H1 (cell line): ENCODE results near the gene BASP1. TPM values are rescaled to one million over a fixed set of nuclear protein-coding genes. Genes with fewer than 3 reads are reported as not detected.
A peak's percentile ranks its signal among the peaks of the same experiment; 100 is the strongest.

Experiments
- CTCF ChIA-PET: fragments of 300-600 bp; sonication (Branson Sonifier 250); formaldehyde crosslinking; loops from one replicate; lab custom pipeline; 2021; ENCODE audit not compliant: partially characterized antibody; lab: Charles Lee
- POLR2A ChIA-PET: fragments of 300-600 bp; sonication (Branson Sonifier 250); formaldehyde crosslinking; loops from one replicate; lab custom pipeline; 2021; ENCODE audit warnings: inconsistent platforms; ENCODE audit not compliant: partially characterized antibody; lab: Charles Lee
- DNase-seq, 2 experiments: peaks; one replicate each; pipeline versions ENCODE4 v3.0.0 to v3.0.0-alpha.2; 2010 to 2022; ENCODE audit warnings: low spot score in 2 of 2, low read depth in 1 of 2, mixed read lengths in 1 of 2
- FAIRE-seq: peaks from 2 replicates; lab custom pipeline; 2011; peaks lifted over from hg19 to GRCh38; lab: Jason Lieb, UNC
- H2AFZ ChIP-seq: 2 replicates; pipeline ENCODE4 v1.8.1; 2012; ENCODE audit warnings: low read length, inconsistent platforms
- H2AK5ac ChIP-seq: 2 replicates; pipeline ENCODE4 v1.6.1; 2013; ENCODE audit warnings: low read depth, low read length
- H2BK120ac ChIP-seq: replicated peaks from 2 replicates; pipeline ENCODE3; 2013; ENCODE audit warnings: low read depth, low read length, inconsistent platforms
- H2BK12ac ChIP-seq: 2 replicates; pipeline ENCODE4 v1.6.1; 2013; ENCODE audit warnings: low read depth, low read length
- H2BK15ac ChIP-seq: 2 replicates; pipeline ENCODE4 v1.6.1; 2013; ENCODE audit warnings: low read length
- H2BK20ac ChIP-seq: 2 replicates; pipeline ENCODE4 v1.6.1; 2013; ENCODE audit warnings: low read length
- H2BK5ac ChIP-seq: 2 replicates; pipeline ENCODE4 v1.6.1; 2013; ENCODE audit warnings: low read depth, low read length
- H3K14ac ChIP-seq: 2 replicates; pipeline ENCODE4 v1.6.1; 2013; ENCODE audit warnings: inconsistent platforms; ENCODE audit not compliant: insufficient read length
- H3K18ac ChIP-seq: 2 replicates; pipeline ENCODE4 v1.6.1; 2013; ENCODE audit warnings: low read length; ENCODE audit errors: extremely low read depth
- H3K23ac ChIP-seq: 2 replicates; pipeline ENCODE4 v1.6.1; 2013; ENCODE audit warnings: inconsistent platforms; ENCODE audit not compliant: insufficient read length
- H3K23me2 ChIP-seq: 2 replicates; pipeline ENCODE4 v1.6.1; 2013; ENCODE audit warnings: low read depth, low read length
- H3K27ac ChIP-seq: 2 replicates; pipeline ENCODE4 v1.6.1; 2011; ENCODE audit warnings: low read depth, low read length, inconsistent platforms
- H3K27me3 ChIP-seq, 4 experiments: replicated peaks in 1 of 4; 1 replicate in 1 of 4; 2 replicates in 3 of 4; pipeline versions ENCODE4 v1.6.1 to v1.8.1; 2011 to 2013; ENCODE audit warnings: low read length in 3 of 4, mild to moderate bottlenecking in 3 of 4, inconsistent platforms in 2 of 4, mixed read lengths in 2 of 4, moderate library complexity in 1 of 4; ENCODE audit not compliant: control insufficient read depth in 3 of 4, insufficient read depth in 3 of 4; ENCODE audit errors: extremely low read depth in 1 of 4
- H3K36me3 ChIP-seq, 4 experiments: 2 replicates each; pipeline versions ENCODE4 v1.6.1 to v1.8.1; 2011 to 2013; ENCODE audit warnings: mild to moderate bottlenecking in 4 of 4, low read length in 3 of 4, moderate library complexity in 2 of 4, control low read depth in 1 of 4, inconsistent platforms in 1 of 4; ENCODE audit not compliant: insufficient read depth in 4 of 4, control insufficient read depth in 2 of 4
- H3K4ac ChIP-seq: replicated peaks from 2 replicates; pipeline ENCODE3; 2013; ENCODE audit warnings: low read length, low read depth, mixed read lengths, inconsistent platforms; ENCODE audit not compliant: insufficient read length
- H3K4me1 ChIP-seq, 4 experiments: replicated peaks in 1 of 4; 1 replicate in 1 of 4; 2 replicates in 3 of 4; pipeline versions ENCODE4 v1.6.1 to v1.8.1; 2011 to 2013; ENCODE audit warnings: low read length in 3 of 4, inconsistent platforms in 2 of 4, mixed read lengths in 1 of 4; ENCODE audit not compliant: insufficient read depth in 4 of 4, control insufficient read depth in 3 of 4
- H3K4me2 ChIP-seq, 2 experiments: 2 replicates each; pipeline versions ENCODE4 v1.6.1 to v1.8.1; 2011 to 2013; ENCODE audit warnings: low read depth in 2 of 2, low read length in 2 of 2, control low read depth in 1 of 2, inconsistent platforms in 1 of 2, mild to moderate bottlenecking in 1 of 2; ENCODE audit not compliant: insufficient read depth in 1 of 2
- H3K4me3 ChIP-seq, 4 experiments: fragments of 200-600, 300-600 bp in 1 of 4; sonication (generic), shearing (Covaris generic), sonication (Bioruptor Twin) in 1 of 4; 2 replicates each; pipeline versions ENCODE4 v1.5.1 to v1.8.1; 2011 to 2016; ENCODE audit warnings: low read length in 4 of 4, low read depth in 3 of 4, control low read depth in 2 of 4, inconsistent platforms in 2 of 4, mild to moderate bottlenecking in 2 of 4, mixed read lengths in 1 of 4, moderate library complexity in 1 of 4; ENCODE audit not compliant: insufficient read depth in 2 of 4; ENCODE audit errors: extremely low read depth in 1 of 4
- H3K56ac ChIP-seq: replicated peaks from 2 replicates; pipeline ENCODE3; 2013; ENCODE audit warnings: low read depth, mild to moderate bottlenecking, mixed read lengths, low read length, inconsistent platforms; ENCODE audit not compliant: insufficient read length
- H3K79me1 ChIP-seq: 2 replicates; pipeline ENCODE4 v1.6.1; 2013; ENCODE audit warnings: low read depth, low read length, control low read depth
- H3K79me2 ChIP-seq, 2 experiments: 2 replicates each; pipeline versions ENCODE4 v1.6.1 to v1.8.1; 2012 to 2013; ENCODE audit warnings: low read length in 2 of 2, mild to moderate bottlenecking in 2 of 2, inconsistent platforms in 1 of 2; ENCODE audit not compliant: insufficient read depth in 2 of 2, control insufficient read depth in 1 of 2
- H3K9ac ChIP-seq, 4 experiments: replicated peaks in 1 of 4; 1 replicate in 1 of 4; 2 replicates in 3 of 4; pipeline versions ENCODE4 v1.6.1 to v1.8.1; 2011 to 2013; ENCODE audit warnings: low read depth in 3 of 4, low read length in 3 of 4, control low read depth in 2 of 4, mild to moderate bottlenecking in 2 of 4, moderate library complexity in 2 of 4, inconsistent platforms in 1 of 4; ENCODE audit errors: extremely low read depth in 1 of 4
- H3K9me3 ChIP-seq, 2 experiments: 2 replicates each; pipeline versions ENCODE4 v1.6.1 to v1.8.1; 2012 to 2013; ENCODE audit warnings: mild to moderate bottlenecking in 2 of 2, moderate library complexity in 2 of 2, control low read depth in 1 of 2, inconsistent platforms in 1 of 2, low read depth in 1 of 2, low read length in 1 of 2, mixed read lengths in 1 of 2; ENCODE audit not compliant: insufficient read depth in 2 of 2
- H4K20me1 ChIP-seq, 2 experiments: replicated peaks in 1 of 2; 2 replicates each; pipeline versions ENCODE3 to v1.8.1; 2011 to 2013; ENCODE audit warnings: inconsistent platforms in 2 of 2, low read length in 2 of 2, mild to moderate bottlenecking in 1 of 2; ENCODE audit not compliant: insufficient read depth in 2 of 2, control insufficient read depth in 1 of 2
- H4K5ac ChIP-seq: 2 replicates; pipeline ENCODE4 v1.6.1; 2013; ENCODE audit warnings: low read length, low read depth, mixed read lengths, inconsistent platforms; ENCODE audit not compliant: insufficient read length
- H4K8ac ChIP-seq: 2 replicates; pipeline ENCODE4 v1.8.0; 2013; ENCODE audit warnings: mild to moderate bottlenecking, moderate library complexity, low read length, inconsistent platforms; ENCODE audit not compliant: insufficient read depth; ENCODE audit errors: extremely low read depth
- H4K91ac ChIP-seq: replicated peaks from 2 replicates; pipeline ENCODE3; 2013; ENCODE audit warnings: low read length, mixed read lengths, inconsistent platforms; ENCODE audit not compliant: insufficient read length
- BRCA1 ChIP-seq: IDR thresholded peaks from 2 replicates; pipeline ENCODE4 v1.6.1; 2012; ENCODE audit warnings: low read depth, low read length, improper control_type of control experiment
- CTCF ChIP-seq, 3 experiments: IDR thresholded peaks; 1 replicate in 2 of 3; 2 replicates in 1 of 3; pipeline versions ENCODE4 v1.5.1 to v1.6.1; 2011; ENCODE audit warnings: low read length in 3 of 3, mild to moderate bottlenecking in 3 of 3, inconsistent platforms in 2 of 3, low read depth in 1 of 3, moderate library complexity in 1 of 3; ENCODE audit not compliant: insufficient read depth in 1 of 3; ENCODE audit errors: control extremely low read depth in 1 of 3
- E2F6 ChIP-seq: IDR thresholded peaks from 2 replicates; pipeline ENCODE4 v1.6.1; 2012; ENCODE audit warnings: inconsistent platforms
- EP300 ChIP-seq, 2 experiments: IDR thresholded peaks; 1 replicate in 1 of 2; 2 replicates in 1 of 2; pipeline ENCODE4 v1.6.1; 2011 to 2012; ENCODE audit warnings: low read depth in 2 of 2, low read length in 2 of 2, mild to moderate bottlenecking in 2 of 2, borderline replicate concordance in 1 of 2, inconsistent platforms in 1 of 2, moderate library complexity in 1 of 2
- EZH2 ChIP-seq: fragments of 200-600 bp; sonication (generic); IDR thresholded peaks from 2 replicates; pipeline ENCODE4 v1.7.1; 2012; ENCODE audit warnings: low read depth, mild to moderate bottlenecking, moderate library complexity, low read length, inconsistent platforms; ENCODE audit not compliant: severe bottlenecking
- HDAC6 ChIP-seq: IDR thresholded peaks from one replicate; pipeline ENCODE4 v1.7.1; 2012; ENCODE audit warnings: low read depth, mild to moderate bottlenecking, inconsistent platforms, low read length, moderate library complexity
- POU5F1 ChIP-seq: IDR thresholded peaks from 2 replicates; pipeline ENCODE4 v1.6.1; 2011; ENCODE audit warnings: low read depth, mild to moderate bottlenecking, low read length, moderate library complexity
- TEAD4 ChIP-seq: IDR thresholded peaks from 2 replicates; pipeline ENCODE4 v1.6.1; 2012; ENCODE audit warnings: low read depth, low read length, inconsistent platforms, mixed read lengths
- USF2 ChIP-seq: IDR thresholded peaks from 2 replicates; pipeline ENCODE4 v1.6.1; 2011; ENCODE audit warnings: low read length, improper control_type of control experiment
- WGBS, 2 experiments: shearing (Covaris generic) in 1 of 2; methylation state at CpG; one replicate each; pipeline versions ENCODE4 v1.1.6 to v1.1.7; 2013 to 2015; ENCODE audit warnings: low lambda C conversion rate in 2 of 2, mixed read lengths in 2 of 2, inconsistent platforms in 1 of 2, low coverage in 1 of 2, missing lambda C conversion rate in 1 of 2; ENCODE audit not compliant: insufficient replicate concordance in 2 of 2, insufficient coverage in 1 of 2, insufficient read length in 1 of 2; ENCODE audit errors: extremely low coverage in 1 of 2, missing lambda C conversion rate in 1 of 2; 5-methylcytosine and 5-hydroxymethylcytosine counted together
- polyA plus RNA-seq, 7 experiments: library from polyadenylated mRNA; depleted of rRNA in 3 of 7; stranded (reverse) in 5 of 7; unstranded in 2 of 7; fragments of >200 nt in 5 of 7; fragments of 200-250 nt in 2 of 7; gene quantifications; 1 replicate in 5 of 7; 2 replicates in 1 of 7; 4 replicates in 1 of 7; pipeline versions ENCODE4 v1.2.1 to v1.2.3, GENCODE V29; 2011 to 2013; ENCODE audit warnings: missing spikeins in 2 of 7, mixed read lengths in 2 of 7
- total RNA-seq: library from RNA; stranded (reverse); fragmentation: NEBNext Ultra II Directional; extraction: Animal tissue kit (Norgen Biotek cat#: 25700); gene quantifications from 2 replicates; pipeline ENCODE4 v1.2.1, GENCODE V29; 2021

The BASP1 gene
- total and polyA plus RNA-seq, 2 of the 8 experiments (the other 6 are each of a cell fraction or from before 2014, with no cell fraction given), result 95.2 to 104 TPM

GRCh38 chr5:17290540-17290974 lies 73.1 kb downstream of the BASP1 start:
- Histone ChIP-seq H2BK20ac (no peak overlapping the region), H3K14ac (no peak overlapping the region), H3K9me3 (no peaks in the 10 kb centered on the region; a peak in 1 of 4 replicates), H3K27ac (no peak overlapping the region), H3K27me3 (no peaks in the 10 kb centered on the region), H2AK5ac (no peak overlapping the region), H4K8ac (no peak overlapping the region), H2BK5ac (no peak overlapping the region), H3K4me3 (no peak overlapping the region), H3K79me2 (no peaks in the 10 kb centered on the region), H3K9ac (no peak overlapping the region), H3K4me1 (no peaks in the 10 kb centered on the region), H3K23ac (no peak overlapping the region), H4K5ac (no peak overlapping the region), H3K56ac (no peak overlapping the region), H3K4ac (no peak overlapping the region), H3K23me2 (no peaks in the 10 kb centered on the region; the same call in 1 of the 2 replicates), H2BK12ac (no peak overlapping the region), H4K20me1 (no peaks in the 10 kb centered on the region), H2BK120ac (no peak overlapping the region), H2BK15ac (no peak overlapping the region), H3K36me3 (no peaks in the 10 kb centered on the region), H4K91ac (no peak overlapping the region), H3K79me1 (no peaks in the 10 kb centered on the region), H3K18ac (no peak overlapping the region), H3K4me2 (no peak overlapping the region), H2AFZ (no peak overlapping the region)
- ChIA-PET POLR2A (no interaction called here), CTCF (no interaction called here)
- 86% methylated on average over 9 of the region's 9 CpGs; no CpG with 5 or more reads in 1 of the 2 experiments for WGBS, 2 experiments
- no peak for FAIRE-seq
- peak in 1 of 2 experiments; percentile 27 for DNase-seq
- no peak for TF ChIP-seq E2F6
- no peak for TF ChIP-seq USF2
- TF ChIP-seq EZH2, result no peak
- TF ChIP-seq EP300 (IDR thresholded peaks at IDR 0.05; ENCODE audit: borderline replicate concordance in 1 of 2, low read depth in 2 of 2, low read length in 2 of 2), result no peak
- no peak for TF ChIP-seq CTCF (IDR thresholded peaks at IDR 0.05; ENCODE audit: control extremely low read depth in 1 of 3, insufficient read depth in 1 of 3, low read depth in 1 of 3, low read length in 3 of 3)
- TF ChIP-seq POU5F1, result no peak
- TF ChIP-seq TEAD4, result no peak
- TF ChIP-seq HDAC6, result no peak
- no peak for TF ChIP-seq BRCA1
